SK-N-SH treated with all-trans-retinoic acid at 6 μM for 48 hours (cell line): Measurements from ENCODE around the gene F5.

Experiments
- ARNTL ChIP-seq: fragments of 450-650 bp; formaldehyde crosslinking; IDR thresholded peaks from 2 replicates; pipeline ENCODE4 v1.5.0; 2020; ENCODE audit warnings: low read depth, mild to moderate bottlenecking, moderate library complexity, borderline replicate concordance
- GLIS3 ChIP-seq: fragments of 250-450 bp; sonication (Bioruptor Pico); IDR thresholded peaks from 2 replicates; pipeline ENCODE4 v1.5.0; 2020; ENCODE audit warnings: mild to moderate bottlenecking, moderate library complexity
- RARB ChIP-seq: fragments of 250-450 bp; sonication (Bioruptor Pico); IDR thresholded peaks from 2 replicates; pipeline ENCODE4 v1.8.0; 2021; ENCODE audit warnings: mild to moderate bottlenecking, moderate library complexity
- TOX ChIP-seq: fragments of 250-450 bp; sonication (Bioruptor Pico); IDR thresholded peaks from 2 replicates; pipeline ENCODE4 v1.8.0; 2021; ENCODE audit warnings: mild to moderate bottlenecking, moderate library complexity, borderline replicate concordance
- ZFP3 ChIP-seq: fragments of 250-450 bp; sonication (Bioruptor Pico); IDR thresholded peaks from 2 replicates; pipeline ENCODE4 v1.5.0; 2020; ENCODE audit warnings: mild to moderate bottlenecking, moderate library complexity
- ZFP30 ChIP-seq: fragments of 450-650 bp; formaldehyde crosslinking; IDR thresholded peaks from 2 replicates; pipeline ENCODE4 v1.5.0; 2022; ENCODE audit warnings: mild to moderate bottlenecking, moderate library complexity
- ZNF565 ChIP-seq: fragments of 450-650 bp; formaldehyde crosslinking; conservative IDR thresholded peaks from 2 replicates; pipeline ENCODE4 v1.5.0; 2020; ENCODE audit warnings: low read depth, mild to moderate bottlenecking, moderate library complexity
- TF ChIP-seq, protein P1 (sequence below): fragments of 250-450 bp; sonication (Bioruptor Pico); IDR thresholded peaks from 2 replicates; pipeline ENCODE4 v1.8.0; 2020; ENCODE audit warnings: mild to moderate bottlenecking, moderate library complexity, borderline replicate concordance

DNA sequence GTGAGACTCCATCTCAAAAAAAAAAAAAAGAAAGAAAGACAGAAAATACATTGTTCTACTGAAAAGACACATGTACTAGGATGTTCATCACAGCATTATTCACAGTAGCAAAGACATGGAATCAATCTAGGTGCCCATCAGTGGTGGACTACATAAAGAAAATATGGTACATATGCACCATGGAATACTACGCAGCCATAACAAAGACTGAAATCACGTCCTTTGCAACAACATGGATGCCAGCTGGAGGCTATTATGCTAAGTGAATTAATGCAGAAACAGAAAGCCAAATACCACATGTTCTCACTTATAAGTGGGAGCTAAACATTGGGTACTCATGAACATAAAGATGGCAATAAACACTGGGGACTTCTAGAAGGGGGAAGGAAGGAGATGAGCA lies 51.6 kb downstream of the F5 start:
- no peak for TF ChIP-seq GLIS3 (CRISPR knock-in tag)
- TF ChIP-seq TOX (CRISPR knock-in tag): no peak
- no peak for TF ChIP-seq ZFP30
- no peak for TF ChIP-seq RARB
- no peak for TF ChIP-seq ARNTL
- TF ChIP-seq, protein P1, sequence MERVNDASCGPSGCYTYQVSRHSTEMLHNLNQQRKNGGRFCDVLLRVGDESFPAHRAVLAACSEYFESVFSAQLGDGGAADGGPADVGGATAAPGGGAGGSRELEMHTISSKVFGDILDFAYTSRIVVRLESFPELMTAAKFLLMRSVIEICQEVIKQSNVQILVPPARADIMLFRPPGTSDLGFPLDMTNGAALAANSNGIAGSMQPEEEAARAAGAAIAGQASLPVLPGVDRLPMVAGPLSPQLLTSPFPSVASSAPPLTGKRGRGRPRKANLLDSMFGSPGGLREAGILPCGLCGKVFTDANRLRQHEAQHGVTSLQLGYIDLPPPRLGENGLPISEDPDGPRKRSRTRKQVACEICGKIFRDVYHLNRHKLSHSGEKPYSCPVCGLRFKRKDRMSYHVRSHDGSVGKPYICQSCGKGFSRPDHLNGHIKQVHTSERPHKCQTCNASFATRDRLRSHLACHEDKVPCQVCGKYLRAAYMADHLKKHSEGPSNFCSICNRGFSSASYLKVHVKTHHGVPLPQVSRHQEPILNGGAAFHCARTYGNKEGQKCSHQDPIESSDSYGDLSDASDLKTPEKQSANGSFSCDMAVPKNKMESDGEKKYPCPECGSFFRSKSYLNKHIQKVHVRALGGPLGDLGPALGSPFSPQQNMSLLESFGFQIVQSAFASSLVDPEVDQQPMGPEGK (CRISPR knock-in tag): no peak
- no peak for TF ChIP-seq ZFP3 (CRISPR knock-in tag)
- TF ChIP-seq ZNF565 (CRISPR knock-in tag): no peak
